GM03348 (cell line): Measurements from ENCODE around the gene IL1B.

Experiments
- DNase-seq: peaks from one replicate; pipeline ENCODE4 v3.0.0; 2012; ENCODE audit warnings: low spot score

IL1B gene

DNA sequence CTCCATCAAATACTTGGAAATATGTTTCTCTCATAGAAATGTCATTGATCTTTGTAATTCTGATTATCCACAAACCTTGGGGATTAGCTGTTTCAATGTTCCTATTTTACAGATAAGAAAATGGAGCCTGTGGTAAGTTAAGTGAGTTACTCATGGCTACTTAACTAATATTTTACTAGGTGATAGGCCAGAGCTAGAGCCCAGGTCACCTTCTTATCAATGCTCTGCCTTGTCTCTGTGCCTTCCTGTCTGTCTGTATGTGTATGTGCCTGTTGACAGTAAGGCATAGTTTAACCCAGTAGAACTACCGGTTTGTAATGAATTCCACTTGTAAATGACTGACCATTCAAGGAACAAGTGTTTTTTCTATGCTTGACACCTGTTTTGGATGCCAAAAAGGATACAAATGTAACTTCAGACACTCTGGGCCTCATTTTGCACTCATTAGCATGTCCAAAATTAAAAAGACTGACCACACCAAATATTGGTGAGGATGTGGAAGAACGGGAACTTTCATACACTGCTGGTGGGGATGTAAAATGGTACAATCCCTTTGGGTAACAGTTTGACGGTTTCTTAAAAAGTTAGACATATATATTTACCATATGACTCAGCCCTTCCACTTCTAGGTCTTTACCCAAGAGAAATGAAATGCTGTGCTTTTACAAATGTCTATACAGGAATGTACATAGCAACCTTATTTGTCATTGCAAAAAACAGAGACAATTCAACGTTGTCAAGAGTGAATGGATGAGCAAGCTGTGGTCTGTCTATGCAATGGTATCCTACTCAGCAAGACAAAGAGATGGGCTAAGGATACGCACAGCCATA lies 32.7 kb downstream of the IL1B start:
- DNase-seq: no peak

DNA sequence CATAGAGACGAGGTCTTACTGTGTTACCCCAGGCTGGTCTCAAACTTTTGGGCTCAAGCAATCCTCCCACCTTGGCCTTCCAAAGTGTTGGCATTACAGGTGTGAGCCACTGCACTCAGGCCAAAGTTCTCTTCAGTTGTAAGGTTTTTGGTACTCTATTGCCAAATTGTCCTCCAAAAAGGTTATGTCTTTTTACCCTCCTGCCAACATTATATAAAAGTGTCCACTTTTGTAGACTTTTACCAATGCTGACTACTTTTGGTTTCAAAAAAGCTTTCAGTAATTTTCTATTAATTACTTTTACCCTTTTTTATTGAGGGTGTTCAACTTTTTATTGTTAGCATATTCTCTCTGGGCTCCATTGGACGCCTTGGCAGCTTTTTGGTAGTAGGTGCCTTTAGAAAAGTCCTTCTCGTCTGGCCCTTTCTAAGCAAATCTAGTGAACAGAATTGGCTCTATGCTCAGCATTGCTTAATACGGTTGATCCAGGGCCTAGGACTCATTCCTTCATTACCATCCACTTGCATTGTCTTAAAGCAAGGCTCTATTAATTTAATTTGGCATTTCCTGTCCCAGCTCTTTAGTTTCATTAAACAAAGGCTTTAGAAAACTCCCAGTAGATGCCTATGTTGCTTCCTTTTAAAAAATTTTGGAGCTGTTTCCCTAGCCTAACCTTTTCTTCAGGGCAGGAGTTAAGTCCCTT lies 35.5 kb downstream of the IL1B start:
- DNase-seq: no peak

DNA sequence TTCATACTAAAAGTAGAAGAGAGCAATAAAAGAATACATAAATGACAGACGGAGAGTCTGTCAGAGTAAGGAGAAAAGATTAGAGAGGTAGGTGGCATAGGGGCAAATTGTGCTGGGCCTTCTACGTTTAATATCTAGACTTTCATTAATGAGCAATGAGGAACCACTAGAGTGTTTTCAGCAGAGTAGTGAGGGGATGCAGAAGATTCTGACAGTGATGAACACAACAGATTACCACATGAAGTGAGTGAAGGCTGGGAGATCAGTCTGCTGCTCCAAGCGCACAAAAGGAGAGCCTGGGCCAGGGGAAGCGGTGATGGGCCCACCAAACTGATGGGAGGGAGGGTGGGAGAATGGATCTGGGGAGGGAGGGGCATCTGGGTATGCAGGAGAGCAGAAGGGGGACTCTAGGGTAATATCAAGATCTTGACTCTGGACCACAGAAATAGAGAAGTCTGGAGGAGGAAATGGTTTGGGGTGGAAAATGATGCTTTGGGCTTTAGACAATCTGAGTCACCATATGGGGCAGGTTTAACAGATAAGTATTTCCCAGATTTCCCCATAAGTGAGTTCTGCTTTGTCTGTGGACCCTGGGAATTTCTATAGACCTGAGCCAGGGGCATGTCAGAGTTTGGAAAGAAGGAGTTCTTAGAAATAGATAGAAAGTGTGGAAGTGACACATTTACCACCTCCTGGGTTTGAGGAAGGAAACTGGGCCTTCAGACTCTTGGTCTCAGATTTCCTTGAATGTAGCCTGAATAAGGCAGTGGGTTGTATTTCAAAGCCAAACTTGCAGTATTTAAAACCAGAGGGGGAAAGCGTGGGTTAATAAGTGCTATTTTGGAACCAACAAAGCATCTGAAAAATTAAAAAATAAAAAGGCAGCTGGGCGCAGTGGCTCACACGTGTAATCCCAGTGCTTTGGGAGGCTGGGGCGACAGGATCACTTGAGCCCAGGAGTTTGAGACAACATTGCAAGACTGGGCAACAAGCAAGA lies 37.3 kb downstream of the IL1B start:
- no peak for DNase-seq

DNA sequence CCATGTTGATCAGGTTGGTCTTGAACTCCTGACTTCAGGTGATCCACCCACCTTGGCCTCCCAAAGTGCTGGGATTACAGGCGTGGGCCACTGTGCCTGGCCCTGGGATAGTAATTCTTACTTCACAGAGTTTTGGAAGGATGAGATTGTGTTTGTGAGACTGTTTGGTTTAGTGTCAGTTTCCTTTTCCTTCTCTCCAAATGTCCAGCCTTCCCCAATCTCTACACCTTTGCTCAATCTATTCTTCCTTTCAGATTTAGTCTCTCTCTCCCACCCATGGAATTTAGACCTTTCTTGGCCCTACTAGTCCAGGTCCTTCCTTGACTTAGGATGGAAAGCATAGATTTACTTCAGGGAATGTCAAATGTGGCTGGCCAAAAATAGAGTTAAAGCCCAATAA lies 40.1 kb downstream of the IL1B start:
- no peak for DNase-seq

DNA sequence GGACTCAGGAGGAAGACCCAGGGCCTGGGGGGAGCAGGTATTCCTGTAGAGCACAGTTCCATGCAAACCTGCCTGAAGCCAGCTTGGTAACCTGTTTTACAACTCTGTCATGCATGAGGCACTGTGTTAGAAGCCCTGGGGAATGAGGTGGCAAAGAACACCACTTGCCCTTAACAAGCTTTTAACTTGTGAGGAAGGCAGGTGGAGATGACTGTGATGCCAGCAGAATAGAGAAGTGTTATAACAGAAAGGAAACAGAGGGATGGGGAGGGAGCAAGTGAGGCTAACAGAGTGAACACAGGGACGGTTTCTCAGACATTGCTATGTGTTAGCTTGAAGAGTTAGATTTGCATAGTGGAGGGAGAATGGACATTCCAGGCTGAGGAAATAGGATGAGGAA lies 40.8 kb downstream of the IL1B start:
- no peak for DNase-seq

DNA sequence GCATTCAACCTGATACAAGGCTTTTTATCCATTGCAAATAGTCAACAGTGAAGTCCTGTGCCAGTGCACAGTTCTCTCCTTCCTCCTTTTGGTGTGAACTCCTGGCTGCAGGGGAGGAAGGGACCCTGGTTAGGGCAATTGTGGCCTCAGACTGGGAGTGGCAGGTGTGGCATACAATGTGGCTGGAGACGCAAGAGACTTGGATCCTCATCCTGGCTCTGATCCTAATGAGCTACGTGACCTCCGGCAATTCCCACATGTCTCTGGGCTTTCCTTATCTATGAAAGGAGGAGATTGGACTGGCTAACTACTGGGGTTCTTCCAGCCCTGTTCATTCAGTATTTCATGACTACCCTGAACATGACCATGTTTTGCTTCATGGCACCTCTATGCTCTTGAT lies 41.7 kb downstream of the IL1B start:
- DNase-seq: no peak

DNA sequence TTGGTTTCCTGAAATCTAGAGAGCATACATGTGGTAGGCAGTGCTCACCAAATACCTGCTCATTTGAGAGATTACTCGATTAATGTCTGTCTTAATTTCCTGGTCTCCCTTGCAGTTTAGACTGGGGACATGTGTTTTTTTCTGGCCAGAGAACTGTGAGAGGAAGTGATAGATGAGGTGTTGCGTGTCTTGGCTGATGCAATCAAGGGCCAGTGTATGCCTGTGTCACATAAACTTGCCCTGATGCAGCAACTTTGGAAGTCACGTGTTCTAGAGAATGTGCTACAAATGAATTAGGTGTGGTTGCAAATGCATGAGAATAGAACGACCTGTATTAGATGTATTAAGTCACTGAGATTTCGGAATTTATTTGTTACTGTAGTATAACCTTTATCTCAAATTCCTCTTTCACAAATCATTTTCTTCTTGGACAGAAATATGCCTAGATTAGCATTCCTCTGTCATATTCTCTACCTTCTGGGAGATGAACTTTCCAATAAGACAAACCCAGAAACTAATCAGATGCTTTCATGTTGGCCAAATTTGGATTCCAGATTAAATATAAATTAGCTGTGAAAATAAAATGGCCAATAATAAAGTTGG lies 42.3 kb downstream of the IL1B start:
- DNase-seq: peak; percentile 75

DNA sequence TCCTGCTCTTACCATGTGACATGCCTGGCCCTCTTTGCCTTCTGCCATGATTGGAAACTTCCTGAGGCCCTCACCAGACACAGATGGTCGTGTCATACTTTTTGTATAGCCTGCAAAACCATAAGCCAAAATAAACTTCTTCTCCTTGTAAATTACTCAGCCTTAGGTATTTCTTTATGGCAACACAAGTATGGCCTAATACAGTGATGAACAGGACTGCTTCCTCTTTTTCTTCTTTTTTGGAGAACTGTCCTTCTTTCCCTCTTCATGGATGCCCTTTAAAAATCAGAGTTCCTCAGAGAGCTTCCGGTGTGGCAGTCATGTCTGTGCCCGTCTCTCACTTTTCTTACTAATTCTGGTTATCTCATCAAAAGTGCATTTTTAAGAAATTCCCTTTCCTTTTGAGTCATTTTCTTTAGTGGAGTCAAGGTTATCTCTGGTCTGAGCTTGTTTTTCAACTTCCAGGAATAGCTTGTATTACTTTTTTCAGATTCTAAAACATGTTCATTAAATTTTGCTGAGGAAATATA lies 43.1 kb downstream of the IL1B start:
- DNase-seq: no peak

DNA sequence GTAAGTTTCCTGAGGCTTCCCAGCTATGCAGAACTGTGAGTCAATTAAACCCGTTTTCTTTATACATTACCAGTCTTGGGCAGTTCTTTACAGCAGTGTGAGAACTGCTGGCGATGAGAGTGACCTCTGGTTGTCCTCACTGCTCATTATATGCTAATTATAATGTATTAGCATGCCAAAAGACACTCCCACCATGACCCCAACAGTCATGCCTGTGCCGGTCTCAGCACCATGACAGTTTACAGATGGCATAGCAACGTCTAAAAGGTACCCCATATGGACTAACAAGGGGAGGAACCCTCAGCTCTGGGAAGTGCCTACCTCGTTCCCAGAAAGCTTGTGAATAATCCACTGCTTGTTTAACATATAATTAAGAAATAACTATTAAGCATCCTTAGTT lies 44.2 kb downstream of the IL1B start:
- DNase-seq: no peak

DNA sequence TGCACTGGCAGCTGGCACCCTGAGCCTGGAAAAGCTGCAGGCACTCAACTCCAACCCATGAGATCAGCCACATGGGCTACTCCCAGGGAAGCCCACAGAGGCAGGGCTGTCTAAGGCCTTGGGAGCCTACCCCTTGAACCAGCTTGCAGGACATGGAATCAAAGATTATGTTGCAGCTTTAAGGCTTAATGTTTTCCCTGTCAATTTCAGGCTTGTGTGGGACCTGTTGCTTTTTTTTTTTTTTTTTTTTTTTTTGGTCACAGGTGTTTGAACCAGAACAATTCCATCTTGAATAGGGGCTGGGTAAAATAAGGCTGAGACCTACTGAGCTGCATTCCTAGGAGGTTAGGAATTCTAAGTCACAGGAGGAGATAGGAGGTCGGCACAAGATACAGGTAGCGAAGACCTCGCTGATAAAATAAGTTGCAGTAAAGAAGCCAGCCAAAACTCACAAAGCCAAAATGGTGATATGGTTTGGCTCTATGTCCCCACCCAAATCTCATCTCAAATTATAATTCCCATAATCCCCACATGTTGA lies 44.8 kb downstream of the IL1B start:
- no peak for DNase-seq

DNA sequence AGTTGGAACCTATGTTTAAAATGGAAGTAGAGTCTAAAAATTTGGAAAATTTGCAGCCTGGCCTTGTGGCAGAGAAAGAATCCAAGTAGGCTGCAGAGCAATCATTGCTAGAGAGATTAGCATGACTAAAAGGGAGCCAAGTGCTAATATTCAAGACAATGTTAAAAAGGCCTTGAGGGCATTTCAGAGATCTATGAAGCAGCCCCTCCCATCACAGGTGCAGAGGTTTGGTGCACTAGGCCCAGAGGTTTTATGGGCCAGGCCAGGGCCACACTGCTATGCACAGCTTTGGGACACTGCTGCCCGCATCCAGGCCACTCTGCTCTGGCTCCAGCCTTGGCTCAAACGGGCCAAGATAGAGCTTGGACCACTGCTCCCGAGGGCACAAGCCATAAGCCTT lies 45.6 kb downstream of the IL1B start:
- no peak for DNase-seq

DNA sequence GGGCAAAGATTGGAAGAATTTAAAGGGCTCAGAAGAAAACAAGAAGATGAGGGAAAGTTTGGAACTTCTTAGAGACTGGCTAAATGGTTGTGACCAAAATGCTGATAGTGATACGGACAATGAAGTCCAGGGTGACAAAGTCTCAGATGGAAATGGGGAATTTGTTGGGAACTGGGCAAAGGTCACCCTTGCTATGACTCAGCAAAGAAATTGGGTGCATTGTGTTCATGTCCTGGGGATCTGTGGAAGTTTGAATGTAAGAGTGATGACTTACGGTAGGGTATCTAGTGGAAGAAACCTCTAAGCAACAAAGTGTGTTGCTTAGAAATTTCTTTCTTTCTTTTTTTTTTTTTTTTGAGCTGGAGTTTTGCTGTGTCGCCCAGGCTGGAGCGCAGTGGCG lies 46.3 kb downstream of the IL1B start:
- DNase-seq: no peak

DNA sequence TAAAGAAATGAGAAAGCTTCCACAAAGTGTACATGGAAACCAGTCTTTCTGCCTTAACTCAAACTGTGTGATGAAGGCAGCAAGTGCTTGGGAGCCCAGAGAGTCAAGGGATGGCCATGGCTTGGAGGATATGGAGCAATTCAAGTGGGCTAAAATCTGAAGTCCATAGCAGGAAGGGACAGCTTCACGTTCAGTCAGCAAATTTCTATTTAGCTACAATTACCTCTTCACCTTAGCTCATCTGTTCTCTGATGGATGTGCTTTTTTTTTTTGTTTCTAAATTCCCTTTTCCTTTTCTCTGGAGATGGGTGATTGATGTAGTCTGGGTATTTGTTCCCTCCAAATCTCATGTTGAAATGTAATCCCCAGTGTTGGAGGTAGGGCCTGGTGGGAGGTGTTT lies 47.4 kb downstream of the IL1B start:
- DNase-seq: no peak

DNA sequence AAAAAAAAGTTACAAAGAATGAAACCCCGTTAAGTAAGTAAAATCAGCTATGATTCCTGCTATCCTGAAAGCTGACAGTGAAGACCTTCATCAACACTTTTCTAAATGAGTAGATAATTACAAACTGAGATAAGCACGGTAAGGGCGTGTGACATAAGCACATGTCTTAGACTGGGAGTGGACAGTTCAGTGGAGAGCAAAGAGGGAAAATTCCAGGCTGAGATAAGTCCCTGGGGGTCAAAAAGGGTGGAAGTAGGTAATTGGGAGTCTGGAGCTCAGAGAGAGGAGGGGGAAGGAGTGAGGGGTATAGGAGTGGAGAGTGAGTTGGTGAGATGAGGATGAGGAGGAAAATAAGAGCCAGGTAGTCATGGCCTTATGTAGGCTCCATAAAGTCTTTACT lies 47.9 kb downstream of the IL1B start:
- no peak for DNase-seq

DNA sequence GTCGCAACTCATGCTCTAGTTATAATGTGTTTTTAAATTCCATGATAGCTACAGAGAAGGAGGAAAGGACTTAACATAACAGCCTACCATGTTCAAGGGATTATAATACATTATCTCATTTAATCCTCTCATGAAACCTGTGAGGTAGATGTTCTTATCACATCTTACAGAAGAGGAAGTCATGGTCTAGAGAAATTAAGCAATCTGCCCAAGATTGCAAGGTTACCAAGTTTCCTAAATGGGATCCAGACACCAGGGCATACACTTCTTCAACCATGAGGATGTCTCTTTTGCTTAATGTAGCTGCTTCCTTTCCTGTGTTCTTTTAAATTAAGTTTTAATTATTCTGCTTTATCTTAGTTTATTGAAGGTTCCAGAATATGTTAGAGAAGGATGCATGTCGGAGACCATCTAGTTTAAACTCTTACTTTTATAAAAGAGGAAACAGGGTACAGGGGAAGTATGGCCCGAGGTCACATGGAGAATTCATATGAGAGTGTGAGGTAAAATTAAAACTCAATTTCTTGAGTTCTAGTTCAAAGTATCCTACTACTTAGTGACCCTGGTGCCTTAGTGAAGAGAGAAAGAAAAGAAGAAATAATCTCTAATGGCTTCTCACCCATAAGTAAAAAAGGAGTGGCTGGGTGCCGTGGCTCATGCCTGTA lies 48.7 kb downstream of the IL1B start:
- DNase-seq: no peak

DNA sequence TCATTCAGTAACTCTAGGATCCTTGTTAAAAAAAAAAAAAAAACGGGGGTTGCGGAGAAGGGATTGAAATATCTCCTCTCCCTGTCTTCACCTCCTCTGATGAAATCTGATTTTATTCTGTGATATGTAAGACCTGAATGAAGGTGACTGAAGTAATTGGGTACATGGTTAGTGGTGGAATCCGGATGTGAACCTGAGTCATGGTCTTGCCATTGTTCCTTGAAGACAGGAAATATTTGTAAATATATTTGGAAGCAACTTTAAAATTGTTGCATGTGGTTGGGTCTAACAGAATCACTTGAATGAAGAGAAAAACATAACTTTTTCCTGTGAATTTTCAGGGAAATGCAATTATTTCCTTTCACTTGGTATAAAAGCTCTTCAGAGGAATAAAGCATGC lies 49.3 kb downstream of the IL1B start:
- DNase-seq: no peak

DNA sequence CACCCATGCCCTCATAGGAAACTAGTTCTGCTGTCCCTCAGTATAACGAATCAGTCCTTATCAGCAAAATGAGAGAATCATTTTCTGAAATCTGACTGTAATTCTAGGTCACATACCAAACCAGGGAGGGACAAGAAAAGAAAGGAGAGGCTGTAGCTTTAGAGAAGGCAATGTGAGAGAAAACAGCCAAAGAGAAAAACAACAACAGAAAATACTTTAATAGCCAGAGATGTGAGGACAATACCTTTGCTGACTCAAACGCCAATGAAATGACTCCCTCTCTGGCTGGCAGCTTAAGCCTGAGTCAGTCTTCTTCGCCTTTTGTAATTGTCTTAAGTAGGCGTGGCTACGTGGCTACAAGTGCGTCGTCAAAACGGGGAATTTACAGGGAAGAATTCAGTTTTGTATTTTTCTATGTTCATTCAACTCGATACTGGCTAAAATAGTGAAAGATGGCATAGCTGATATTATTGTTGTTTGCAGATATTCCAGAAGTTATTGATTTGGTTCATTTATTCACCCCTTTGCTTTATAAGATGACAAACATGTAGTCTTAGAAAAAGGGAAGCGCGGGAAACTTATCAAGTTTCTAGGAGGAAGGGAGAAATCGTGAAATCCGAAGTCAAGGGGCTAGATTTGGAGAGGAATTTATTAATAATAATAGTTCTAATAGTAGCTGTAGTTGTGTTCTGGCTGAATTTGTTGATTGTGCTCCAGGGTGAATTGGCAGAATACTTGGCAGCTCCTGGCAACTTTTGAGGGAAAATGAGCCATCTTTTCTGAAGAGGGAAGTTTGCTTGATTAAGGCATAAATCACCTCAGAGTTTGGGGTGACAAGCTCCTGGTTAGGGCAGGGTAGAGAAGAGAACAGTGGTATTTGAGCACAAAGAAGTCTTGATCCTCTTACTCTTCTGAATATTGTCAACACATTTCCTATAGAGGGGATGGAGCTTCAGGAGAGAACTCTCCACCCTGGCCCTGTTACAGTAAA lies 52.1 kb downstream of the IL1B start, which contains the start of gene IL1A:
Gene IL1A (minus strand): TSS at position 295 of the 991 bp plus-strand sequence. CDS start 723 bp downstream, outside the sequence.
- peak; percentile 67 for DNase-seq

DNA sequence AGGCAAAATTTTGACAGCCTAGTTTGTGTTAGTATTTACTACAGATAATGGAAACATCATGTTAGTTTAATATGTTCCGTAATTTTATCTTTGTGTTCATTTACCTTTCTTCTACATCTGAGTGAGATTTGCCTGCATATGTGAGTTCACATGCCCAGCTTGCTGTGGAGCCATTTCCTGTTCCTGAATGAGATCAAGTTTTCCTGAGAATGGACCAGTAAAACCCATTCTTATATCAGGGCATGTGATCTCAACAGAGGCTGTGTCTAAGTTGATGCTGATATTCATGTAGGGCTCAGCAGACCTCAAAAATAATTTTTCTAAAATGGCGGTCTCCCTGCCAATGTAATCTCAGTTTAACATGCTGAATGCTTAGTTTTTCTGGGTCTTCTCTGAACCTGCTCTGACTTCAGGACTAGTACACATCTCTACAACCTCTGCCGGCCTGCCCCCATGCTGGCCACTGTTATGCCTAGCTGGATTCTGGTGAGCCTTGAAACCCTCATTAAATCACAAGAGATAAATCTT lies 53.3 kb downstream of the IL1B start:
- no peak for DNase-seq

DNA sequence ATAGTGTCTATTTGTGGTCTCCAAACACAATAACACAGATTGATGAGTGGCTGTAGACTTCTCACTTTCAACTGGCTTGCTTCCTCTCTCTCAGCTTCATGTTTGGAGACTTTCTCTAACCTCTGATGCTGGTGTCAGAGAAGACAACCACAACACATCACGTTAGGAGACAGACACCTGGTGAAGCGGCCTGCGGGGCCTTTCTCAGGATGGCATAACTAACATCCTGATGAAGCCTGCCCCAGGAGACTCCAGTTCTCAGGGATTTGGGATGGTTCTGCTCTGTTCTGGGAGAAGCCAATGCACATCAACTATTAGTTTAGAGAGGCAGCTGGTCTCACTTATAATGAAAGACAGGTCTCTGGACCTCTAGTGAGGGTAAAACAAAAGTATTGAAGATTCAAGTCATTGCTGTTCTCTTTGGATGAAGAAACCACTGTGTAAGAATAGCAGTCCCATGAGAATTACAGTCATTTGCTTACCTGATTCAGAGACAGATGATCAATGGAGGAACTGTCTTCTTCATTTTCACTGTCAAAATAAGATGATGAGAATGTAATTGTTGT lies 54.3 kb downstream of the IL1B start:
- DNase-seq: no peak
